Stimulated activated CD4-positive, alpha-beta T cell treated with anti-CD3 and anti-CD28 coated beads, Interleukin-15, amount 100 ng/mL, for 48 hours (primary cell): ENCODE measurements around the gene TRMT2A.

Experiments
- DNase-seq, 2 donors: peaks; one replicate each; pipeline ENCODE4 v3.0.0-alpha.2; 2020; ENCODE audit warnings: low read depth in 2 of 2

TRMT2A gene

GRCh38 chr22:20116376-20116950 lies 563 bp downstream of the TRMT2A start:
- DNase-seq = no peak

- no peak for DNase-seq
Measured at GRCh38 chr22:20115691-20116375, 1.2 kb downstream of the TRMT2A start, which contains the start of gene RANBP1. RANBP1 (plus strand) TSS chr22:20116104; CDS start chr22:20116185, 81 bp downstream.

- no peak for DNase-seq
Measured at GRCh38 chr22:20114506-20115475, 2.2 kb downstream of the TRMT2A start.

- DNase-seq = no peak
Measured at GRCh38 chr22:20113551-20114310, 3.3 kb downstream of the TRMT2A start.

- no peak for DNase-seq
Measured at GRCh38 chr22:20112623-20113511, 4.2 kb downstream of the TRMT2A start.

GRCh38 chr22:20111689-20112622 lies 5.1 kb downstream of the TRMT2A start:
- no peak for DNase-seq

- no peak for DNase-seq
Measured at GRCh38 chr22:20111045-20111688, 5.9 kb downstream of the TRMT2A start.

GRCh38 chr22:20110359-20110985 lies 6.6 kb downstream of the TRMT2A start:
- no peak for DNase-seq

GRCh38 chr22:20109411-20110358 lies 7.3 kb downstream of the TRMT2A start:
- DNase-seq = no peak

GRCh38 chr22:20108757-20109230 lies 8.2 kb downstream of the TRMT2A start:
- no peak for DNase-seq

GRCh38 chr22:20107951-20108756 lies 8.9 kb downstream of the TRMT2A start:
- no peak for DNase-seq

- no peak for DNase-seq
Measured at GRCh38 chr22:20107471-20107901, 9.5 kb downstream of the TRMT2A start.

GRCh38 chr22:20106849-20107237 lies 10.2 kb downstream of the TRMT2A start:
- DNase-seq = no peak

GRCh38 chr22:20106205-20106848 lies 10.7 kb downstream of the TRMT2A start:
- no peak for DNase-seq

- DNase-seq = no peak
Measured at GRCh38 chr22:20105456-20106204, 11.4 kb downstream of the TRMT2A start.
